Activated B cell treated with CpG ODN at 0.5 μM for 24 hours (primary cell): Measurements from ENCODE around the gene PPM1H. TPM values are rescaled to one million over a fixed set of nuclear protein-coding genes. Genes with fewer than 3 reads are reported as not detected.

ENCODE experiments used
- ATAC-seq: fragments of 200-7000 bp; cut with Tn5 transposase; one replicate; pipeline ENCODE4 v1.10.0; 2021; ENCODE audit warnings: low read depth, mild to moderate bottlenecking, moderate library complexity
- CTCF ChIA-PET: fragments of 350-600 bp; sonication (Branson Sonifier 250); formaldehyde crosslinking; loops from one replicate; lab custom pipeline; 2021; ENCODE audit warnings: antibody characterized with exemption; lab: Charles Lee
- POLR2A ChIA-PET: fragments of 350-600 bp; sonication (Branson Sonifier 250); formaldehyde crosslinking; loops from one replicate; lab custom pipeline; 2021; ENCODE audit warnings: antibody characterized with exemption; lab: Charles Lee
- DNase-seq: peaks from one replicate; pipeline ENCODE4 v3.0.0; 2022
- H3K27ac Mint-ChIP-seq: one replicate; pipeline ENCODE4 v1.8.0; 2020; ENCODE audit warnings: mixed read lengths
- H3K27me3 Mint-ChIP-seq: one replicate; pipeline ENCODE4 v1.8.0; 2021; ENCODE audit warnings: mixed read lengths
- H3K36me3 Mint-ChIP-seq: one replicate; pipeline ENCODE4 v1.8.0; 2021; ENCODE audit warnings: low read depth, mixed read lengths
- H3K4me1 Mint-ChIP-seq: one replicate; pipeline ENCODE4 v1.8.0; 2021; ENCODE audit warnings: mixed read lengths
- H3K4me3 Mint-ChIP-seq: one replicate; pipeline ENCODE4 v1.8.0; 2020; ENCODE audit warnings: mild to moderate bottlenecking, mixed read lengths
- H3K9me3 Mint-ChIP-seq: one replicate; pipeline ENCODE4 v1.8.0; 2020; ENCODE audit warnings: mixed read lengths
- intact Hi-C: fragments of 100-400 bp; cut with micrococcal nuclease; formaldehyde crosslinking; loops from one replicate; pipeline ENCODE4 v1.15.1; 2024
- total RNA-seq: library from RNA; stranded (reverse); gene quantifications from 2 replicates; pipeline ENCODE4 v1.2.3, GENCODE V29; 2022
- TF ChIP-seq, protein P1 (sequence below): fragments of 200-600 bp; IDR thresholded peaks from one replicate; pipeline ENCODE4 v1.8.0; 2022; ENCODE audit warnings: antibody characterized with exemption, mild to moderate bottlenecking

The PPM1H gene
- total RNA-seq, 1 donor from 2014 or later, result not detected

DNA sequence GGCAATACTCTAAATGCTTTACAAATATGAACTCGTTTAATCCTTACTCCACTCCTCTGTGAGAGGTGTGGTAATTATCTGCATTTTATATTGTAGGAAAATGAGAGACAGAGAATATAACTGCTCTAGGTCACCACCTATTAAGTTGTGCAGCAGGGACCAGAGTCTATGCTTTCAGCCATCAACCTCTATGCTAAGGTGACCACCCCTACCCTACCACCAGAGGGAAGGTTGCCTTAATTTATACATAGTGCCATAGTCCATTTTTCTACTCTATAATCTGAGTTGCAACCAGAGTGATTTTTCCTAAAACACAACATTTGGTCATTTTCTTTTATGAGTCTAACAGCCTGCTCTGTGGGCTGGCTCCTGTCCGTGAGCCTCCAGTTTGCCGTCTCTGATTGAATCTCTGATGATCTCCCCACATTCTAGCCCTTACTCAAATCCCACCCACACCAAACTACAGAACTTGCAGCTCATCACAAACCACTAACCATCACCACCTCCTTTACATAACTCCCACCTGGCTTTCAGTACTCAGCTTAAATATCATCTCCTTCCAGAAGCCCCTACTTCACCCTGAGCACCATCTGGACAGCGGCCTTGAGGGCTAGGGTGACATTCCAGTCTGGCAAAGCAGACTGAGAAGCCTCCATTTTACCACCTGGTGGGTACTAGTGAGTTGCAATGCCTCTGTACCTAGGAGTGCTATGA is 126.6 kb downstream of the PPM1H start:
- Mint-ChIP-seq H3K27ac (no peak overlapping the region), H3K27me3 (no peaks in the 10 kb centered on the region), H3K36me3 (no peaks in the 10 kb centered on the region), H3K4me1 (peaks cover 6% of the 10 kb centered on the region), H3K9me3 (peaks cover 2% of the 10 kb centered on the region), H3K4me3 (no peak overlapping the region)
- ChIA-PET CTCF (interaction anchor here (8.3 kb wide), 1 partner anchor 11 kb away, joined by 58 read pairs; no protein-coding TSS in a partner anchor), POLR2A (no interaction called here)
- ATAC-seq (no peak), DNase-seq (no peak)
- intact Hi-C loops, result no loop called here
- TF ChIP-seq, protein P1, sequence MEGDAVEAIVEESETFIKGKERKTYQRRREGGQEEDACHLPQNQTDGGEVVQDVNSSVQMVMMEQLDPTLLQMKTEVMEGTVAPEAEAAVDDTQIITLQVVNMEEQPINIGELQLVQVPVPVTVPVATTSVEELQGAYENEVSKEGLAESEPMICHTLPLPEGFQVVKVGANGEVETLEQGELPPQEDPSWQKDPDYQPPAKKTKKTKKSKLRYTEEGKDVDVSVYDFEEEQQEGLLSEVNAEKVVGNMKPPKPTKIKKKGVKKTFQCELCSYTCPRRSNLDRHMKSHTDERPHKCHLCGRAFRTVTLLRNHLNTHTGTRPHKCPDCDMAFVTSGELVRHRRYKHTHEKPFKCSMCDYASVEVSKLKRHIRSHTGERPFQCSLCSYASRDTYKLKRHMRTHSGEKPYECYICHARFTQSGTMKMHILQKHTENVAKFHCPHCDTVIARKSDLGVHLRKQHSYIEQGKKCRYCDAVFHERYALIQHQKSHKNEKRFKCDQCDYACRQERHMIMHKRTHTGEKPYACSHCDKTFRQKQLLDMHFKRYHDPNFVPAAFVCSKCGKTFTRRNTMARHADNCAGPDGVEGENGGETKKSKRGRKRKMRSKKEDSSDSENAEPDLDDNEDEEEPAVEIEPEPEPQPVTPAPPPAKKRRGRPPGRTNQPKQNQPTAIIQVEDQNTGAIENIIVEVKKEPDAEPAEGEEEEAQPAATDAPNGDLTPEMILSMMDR, result no peak

DNA sequence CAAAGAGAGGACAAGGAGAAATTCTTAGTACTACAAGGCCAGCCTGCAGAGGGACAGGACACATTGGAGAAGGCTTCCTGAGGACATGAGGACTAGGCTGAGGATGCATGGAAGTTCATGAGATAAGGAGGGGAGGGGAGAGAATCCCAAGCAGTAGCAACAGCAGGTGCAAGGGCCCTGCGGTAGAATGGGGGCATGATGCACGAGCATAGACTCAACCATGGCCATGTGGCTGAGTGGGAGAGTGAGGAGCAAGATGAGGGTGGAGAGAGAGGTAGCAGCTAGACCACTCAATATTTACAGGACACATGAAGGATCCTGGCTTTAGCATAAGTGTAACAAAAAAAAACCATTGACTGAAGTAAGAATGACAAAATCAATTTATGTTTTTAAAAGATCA is 128.1 kb downstream of the PPM1H start:
- H3K27ac Mint-ChIP-seq, result no peak overlapping the region
- ATAC-seq (no peak), DNase-seq (no peak)
- no peak overlapping the region for H3K4me3 Mint-ChIP-seq
- ChIA-PET POLR2A (no interaction called here), CTCF (interaction anchor here (0.7 to 8.3 kb wide), 3 partner anchors 9 to 369 kb away, joined by 3 to 58 read pairs (median 4); no protein-coding TSS in a partner anchor)
- TF ChIP-seq, protein P1, result no peak
- H3K4me1 Mint-ChIP-seq, result no peaks in the 10 kb centered on the region
- intact Hi-C loops, result no loop called here
- no peaks in the 10 kb centered on the region for H3K27me3 Mint-ChIP-seq
- no peaks in the 10 kb centered on the region for H3K36me3 Mint-ChIP-seq
- peaks cover 2% of the 10 kb centered on the region for H3K9me3 Mint-ChIP-seq

DNA sequence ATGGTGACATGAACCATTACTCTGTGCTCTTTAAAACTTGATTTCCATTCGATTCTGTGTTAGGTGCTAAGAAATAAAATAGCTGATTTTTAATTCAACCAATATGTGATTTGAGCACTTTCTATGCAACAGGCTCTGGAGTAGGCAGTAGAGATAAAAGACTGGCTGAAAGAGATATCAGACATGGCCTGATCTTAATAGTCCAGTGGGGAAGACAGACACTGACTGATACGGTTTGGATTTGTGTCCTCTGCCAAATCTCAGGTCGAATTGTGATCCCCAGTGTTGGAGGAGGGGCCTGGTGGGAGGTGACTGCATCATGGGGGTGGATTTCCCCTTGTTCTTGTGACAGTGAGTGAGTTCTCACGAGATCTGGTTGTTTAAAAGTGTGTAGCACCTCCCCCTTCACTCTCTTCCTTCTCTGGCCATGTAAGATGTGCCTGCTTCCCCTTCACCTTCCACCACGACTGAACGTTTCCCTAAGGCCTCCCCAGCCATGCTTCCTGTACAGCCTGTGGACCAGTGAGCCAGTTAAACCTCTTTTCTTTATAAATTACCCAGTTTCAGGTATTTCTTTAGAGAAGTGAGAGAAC is 128.6 kb downstream of the PPM1H start:
- DNase-seq (no peak), ATAC-seq (no peak)
- Mint-ChIP-seq H3K36me3 (no peaks in the 10 kb centered on the region), H3K4me1 (no peaks in the 10 kb centered on the region), H3K9me3 (peaks cover 2% of the 10 kb centered on the region), H3K4me3 (no peak overlapping the region), H3K27me3 (no peaks in the 10 kb centered on the region), H3K27ac (no peak overlapping the region)
- ChIA-PET CTCF (interaction anchor here (8.3 kb wide), 1 partner anchor 9 kb away, joined by 58 read pairs; no protein-coding TSS in a partner anchor), POLR2A (no interaction called here)
- intact Hi-C loops, result no loop called here
- TF ChIP-seq, protein P1, result no peak

DNA sequence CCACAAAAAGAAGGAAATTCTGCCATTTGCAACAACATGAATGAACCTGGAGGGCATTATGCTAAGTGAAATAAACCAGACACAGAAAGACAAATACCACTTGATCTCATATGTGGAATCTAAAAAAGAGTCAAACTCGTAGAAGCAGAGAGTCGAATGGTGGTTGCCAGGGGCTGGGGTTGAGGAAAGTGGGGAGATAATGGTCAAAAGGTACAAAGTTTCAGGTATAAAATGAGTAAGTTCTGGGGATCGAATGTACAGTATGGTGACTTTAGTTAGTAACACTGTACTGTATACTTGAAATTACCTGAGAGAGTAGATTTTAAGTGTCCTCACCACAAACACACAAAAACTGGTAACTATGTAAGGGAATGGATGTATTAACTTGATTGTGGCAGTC is 129.4 kb downstream of the PPM1H start:
- CTCF ChIA-PET, result no interaction called here
- no peak overlapping the region for H3K27ac Mint-ChIP-seq
- POLR2A ChIA-PET, result no interaction called here
- TF ChIP-seq, protein P1, result no peak
- H3K9me3 Mint-ChIP-seq, result peaks cover 2% of the 10 kb centered on the region
- H3K36me3 Mint-ChIP-seq, result no peaks in the 10 kb centered on the region
- DNase-seq, result no peak
- no peaks in the 10 kb centered on the region for H3K27me3 Mint-ChIP-seq
- H3K4me3 Mint-ChIP-seq, result no peak overlapping the region
- no peak for ATAC-seq
- no peaks in the 10 kb centered on the region for H3K4me1 Mint-ChIP-seq
- intact Hi-C loops, result no loop called here

DNA sequence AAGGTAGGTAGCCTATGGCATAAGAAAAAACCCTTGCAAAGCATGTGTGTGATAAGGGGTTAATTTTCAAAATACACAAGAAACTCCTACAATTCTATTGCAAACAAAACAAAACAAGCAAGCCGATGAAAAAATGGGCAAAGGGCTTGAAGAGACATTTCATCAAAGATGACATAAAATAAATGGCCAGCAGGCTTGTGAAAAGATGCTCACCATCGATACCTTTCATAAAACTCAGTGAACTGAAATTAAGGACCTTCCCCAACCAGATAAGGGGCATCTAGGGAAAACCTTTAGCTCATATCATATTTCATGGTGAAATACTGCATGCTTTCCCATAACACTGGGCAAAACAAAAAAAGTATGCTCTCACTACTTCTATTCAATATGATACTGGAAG is 131.2 kb downstream of the PPM1H start:
- TF ChIP-seq, protein P1, result no peak
- ChIA-PET CTCF (interaction anchor here (0.9 to 1.2 kb wide), 4 partner anchors 9 to 224 kb away, joined by 3 to 4 read pairs (median 3); no protein-coding TSS in a partner anchor), POLR2A (interaction anchor here (0.7 kb wide), 1 partner anchor 30 kb away, joined by 3 read pairs; no protein-coding TSS in a partner anchor)
- Mint-ChIP-seq H3K27me3 (peaks cover 2% of the 10 kb centered on the region), H3K9me3 (peaks cover 2% of the 10 kb centered on the region), H3K27ac (no peak overlapping the region), H3K4me3 (no peak overlapping the region), H3K36me3 (no peaks in the 10 kb centered on the region), H3K4me1 (peaks cover 3% of the 10 kb centered on the region)
- no peak for DNase-seq
- intact Hi-C loops, result no loop called here
- ATAC-seq, result no peak
